Fibroblast of lung (primary cell): ENCODE measurements around the gene CYLD. TPM values are rescaled to one million over a fixed set of nuclear protein-coding genes. Genes with fewer than 3 reads are reported as not detected.

Experiments
- DNase-seq, 2 donors: peaks; one replicate each; pipeline versions ENCODE4 v3.0.0 to v3.0.0-alpha.2; 2010; ENCODE audit warnings: low read depth in 2 of 2
- H2AFZ ChIP-seq: 2 replicates; pipeline ENCODE4 v1.5.1; 2012; ENCODE audit warnings: low read length, control low read depth, inconsistent platforms
- H3K27ac ChIP-seq: 2 replicates; pipeline ENCODE4 v1.5.1; 2011; ENCODE audit warnings: low read length, control low read depth; ENCODE audit not compliant: insufficient read depth
- H3K27me3 ChIP-seq: 2 replicates; pipeline ENCODE4 v1.5.1; 2011; ENCODE audit warnings: mild to moderate bottlenecking, low read length; ENCODE audit not compliant: control insufficient read depth, insufficient read depth
- H3K36me3 ChIP-seq: 2 replicates; pipeline ENCODE4 v1.5.1; 2011; ENCODE audit warnings: low read length; ENCODE audit not compliant: control insufficient read depth, insufficient read depth
- H3K4me1 ChIP-seq: 2 replicates; pipeline ENCODE4 v1.5.1; 2011; ENCODE audit warnings: low read length; ENCODE audit not compliant: control insufficient read depth, insufficient read depth; ENCODE audit errors: extremely low read depth
- H3K4me2 ChIP-seq: 2 replicates; pipeline ENCODE4 v1.5.1; 2011; ENCODE audit warnings: low read length, control low read depth; ENCODE audit not compliant: insufficient read depth; ENCODE audit errors: extremely low read depth
- H3K4me3 ChIP-seq, 4 experiments: fragments of 200-600 bp in 1 of 4; sonication (generic) in 1 of 4; replicated peaks in 1 of 4; 2 replicates each; pipeline ENCODE4 v1.5.1; 2011 to 2016; ENCODE audit warnings: low read length in 4 of 4, low read depth in 3 of 4, mild to moderate bottlenecking in 3 of 4, control low read depth in 2 of 4, inconsistent platforms in 1 of 4, mixed read lengths in 1 of 4; ENCODE audit not compliant: insufficient read depth in 1 of 4; ENCODE audit errors: control extremely low read depth in 1 of 4
- H3K79me2 ChIP-seq: 2 replicates; pipeline ENCODE4 v1.5.1; 2012; ENCODE audit warnings: mild to moderate bottlenecking, low read length, inconsistent platforms; ENCODE audit not compliant: control insufficient read depth, insufficient read depth
- H3K9ac ChIP-seq: 2 replicates; pipeline ENCODE4 v1.5.1; 2011; ENCODE audit warnings: mild to moderate bottlenecking, low read length, control low read depth; ENCODE audit not compliant: insufficient read depth
- H3K9me3 ChIP-seq: 2 replicates; pipeline ENCODE4 v1.5.1; 2012; ENCODE audit warnings: low read depth, low read length; ENCODE audit not compliant: control insufficient read depth, insufficient read depth
- H4K20me1 ChIP-seq: 2 replicates; pipeline ENCODE4 v1.5.1; 2011; ENCODE audit warnings: low read length; ENCODE audit not compliant: control insufficient read depth, insufficient read depth; ENCODE audit errors: extremely low read depth
- CTCF ChIP-seq, 2 donors: IDR thresholded peaks in 1 of 2; conservative IDR thresholded peaks in 1 of 2; 1 replicate in 1 of 2; 2 replicates in 1 of 2; pipeline ENCODE4 v1.5.1; 2011 to 2012; ENCODE audit warnings: low read length in 2 of 2, control low read depth in 1 of 2, inconsistent platforms in 1 of 2, low read depth in 1 of 2, mild to moderate bottlenecking in 1 of 2
- EZH2 ChIP-seq: IDR thresholded peaks from 2 replicates; pipeline ENCODE4 v1.5.1; 2012; ENCODE audit warnings: low read length, control low read depth, mild to moderate bottlenecking; ENCODE audit errors: missing control alignments
- polyA plus RNA-seq, 2 donors: library from polyadenylated mRNA; depleted of rRNA in 1 of 2; stranded (reverse) in 1 of 2; unstranded in 1 of 2; fragments of >200 nt; gene quantifications; 2 replicates each; pipeline ENCODE4 v1.2.1, GENCODE V29; 2011 to 2012; ENCODE audit warnings: missing spikeins in 1 of 2
- total RNA-seq: library from RNA; depleted of rRNA; stranded (reverse); fragments of >200 nt; gene quantifications from 2 replicates; pipeline ENCODE4 v1.2.1, GENCODE V29; 2014

CYLD gene
- total and polyA plus RNA-seq, 2 donors (not counting 1 experiment from before 2014, with no cell fraction given): 22.1 to 66.7 TPM

DNA sequence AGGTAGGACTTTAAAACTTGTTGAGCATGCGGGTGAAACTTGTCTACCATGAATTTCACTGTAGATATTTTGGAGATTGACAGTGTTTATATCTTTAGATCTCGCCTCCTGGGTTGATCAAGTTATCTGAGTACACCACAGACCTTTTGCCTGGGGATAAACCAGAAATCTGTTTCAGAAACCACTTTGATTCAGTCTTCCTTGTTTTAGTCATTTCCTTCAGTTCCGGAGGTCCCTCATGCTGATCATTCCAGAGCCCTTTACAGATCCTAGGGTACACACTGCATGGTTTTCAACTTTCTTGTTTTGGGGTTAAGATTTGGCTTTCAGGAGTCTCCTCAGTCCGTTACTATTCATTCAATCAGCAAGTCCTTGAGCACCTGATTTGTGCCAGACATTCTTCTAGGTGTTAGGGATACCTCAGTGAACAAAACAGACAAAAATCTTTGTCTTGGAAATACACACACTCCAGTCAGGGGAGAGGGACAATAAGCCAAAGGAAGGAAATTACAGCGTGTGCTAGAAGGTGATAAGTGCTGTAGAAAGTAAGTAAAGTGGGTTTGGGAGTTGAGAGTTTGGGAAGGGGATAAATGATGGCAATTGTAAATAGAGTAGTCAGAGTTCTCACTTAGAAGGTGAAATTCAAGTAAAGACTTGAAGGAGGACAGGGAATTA, 36.3 kb upstream of the CYLD start:
- H3K9me3 ChIP-seq: no peaks in the 10 kb centered on the region
- no peaks in the 10 kb centered on the region for H3K27me3 ChIP-seq
- no peaks in the 10 kb centered on the region for H3K36me3 ChIP-seq
- H4K20me1 ChIP-seq: no peaks in the 10 kb centered on the region
- H3K79me2 ChIP-seq: no peaks in the 10 kb centered on the region
- no peaks in the 10 kb centered on the region for H3K4me1 ChIP-seq
- no peak overlapping the region for H3K4me3 ChIP-seq
- H3K9ac ChIP-seq: no peak overlapping the region
- H3K4me2 ChIP-seq: no peak overlapping the region
- TF ChIP-seq EZH2 (no peak), CTCF (conservative IDR thresholded peaks at IDR 0.05 in 1 of 2, IDR thresholded peaks at IDR 0.05 in 1 of 2; ENCODE audit: low read depth in 1 of 2, low read length in 2 of 2) (no peak)
- no peak overlapping the region for H2AFZ ChIP-seq
- no peak for DNase-seq
- H3K27ac ChIP-seq: no peak overlapping the region

DNA sequence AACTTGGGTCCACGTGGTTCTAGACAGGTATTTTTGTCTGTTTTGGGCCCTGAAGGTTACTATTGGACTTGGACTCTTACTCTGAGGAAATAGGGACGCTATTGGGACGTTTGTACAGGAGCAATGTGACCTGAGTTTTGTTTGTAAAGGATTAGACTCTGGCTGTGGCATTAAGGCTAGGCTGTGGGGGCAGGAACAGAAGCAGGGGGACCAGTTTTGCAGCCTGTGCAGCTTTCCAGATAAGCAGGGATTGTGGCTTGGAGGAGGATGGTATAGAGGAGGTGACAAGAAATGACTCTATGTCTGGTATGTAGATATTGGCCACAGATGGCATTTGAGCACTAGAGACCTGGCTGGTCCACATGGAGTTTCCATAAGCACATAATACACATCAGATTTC, 35.6 kb upstream of the CYLD start:
- no peak overlapping the region for H3K9ac ChIP-seq
- H3K4me3 ChIP-seq: no peak overlapping the region
- no peak overlapping the region for H3K27ac ChIP-seq
- no peaks in the 10 kb centered on the region for H4K20me1 ChIP-seq
- no peak overlapping the region for H3K4me2 ChIP-seq
- TF ChIP-seq CTCF (conservative IDR thresholded peaks at IDR 0.05 in 1 of 2, IDR thresholded peaks at IDR 0.05 in 1 of 2; ENCODE audit: low read depth in 1 of 2, low read length in 2 of 2): no peak
- DNase-seq: no peak
- no peaks in the 10 kb centered on the region for H3K4me1 ChIP-seq
- H3K27me3 ChIP-seq: no peaks in the 10 kb centered on the region
- no peaks in the 10 kb centered on the region for H3K9me3 ChIP-seq
- no peak overlapping the region for H2AFZ ChIP-seq
- no peaks in the 10 kb centered on the region for H3K79me2 ChIP-seq
- no peaks in the 10 kb centered on the region for H3K36me3 ChIP-seq

- H3K9ac ChIP-seq: no peak overlapping the region
- no peaks in the 10 kb centered on the region for H4K20me1 ChIP-seq
- TF ChIP-seq CTCF (conservative IDR thresholded peaks at IDR 0.05 in 1 of 2, IDR thresholded peaks at IDR 0.05 in 1 of 2; ENCODE audit: low read depth in 1 of 2, low read length in 2 of 2): no peak
- no peak for TF ChIP-seq EZH2
- H3K4me3 ChIP-seq: no peak overlapping the region
- H3K9me3 ChIP-seq: no peaks in the 10 kb centered on the region
- no peaks in the 10 kb centered on the region for H3K79me2 ChIP-seq
- H3K4me2 ChIP-seq: no peak overlapping the region
- H3K36me3 ChIP-seq: no peaks in the 10 kb centered on the region
- H3K27ac ChIP-seq: no peak overlapping the region
- H3K27me3 ChIP-seq: no peaks in the 10 kb centered on the region
- no peak overlapping the region for H2AFZ ChIP-seq
- DNase-seq: no peak
- H3K4me1 ChIP-seq: no peaks in the 10 kb centered on the region
Observed at GRCh38 chr16:50708373-50709060, 33.4 kb upstream of the CYLD start.
